IgD-negative memory B cell (primary cell): ENCODE measurements around the gene GNAT3. TPM values are rescaled to one million over a fixed set of nuclear protein-coding genes. Genes with fewer than 3 reads are reported as not detected.

Experiments used
- H3K27ac Mint-ChIP-seq, 3 donors: one replicate each; pipeline ENCODE4 v1.8.0; 2020 to 2022; ENCODE audit warnings: mild to moderate bottlenecking in 3 of 3, mixed read lengths in 3 of 3, moderate library complexity in 1 of 3
- H3K27me3 Mint-ChIP-seq: one replicate; pipeline ENCODE4 v1.8.0; 2021; ENCODE audit warnings: mixed read lengths
- H3K36me3 Mint-ChIP-seq: one replicate; pipeline ENCODE4 v1.8.0; 2020; ENCODE audit warnings: mild to moderate bottlenecking, mixed read lengths
- H3K4me1 Mint-ChIP-seq, 3 donors: one replicate each; pipeline ENCODE4 v1.8.0; 2020 to 2022; ENCODE audit warnings: mixed read lengths in 3 of 3, mild to moderate bottlenecking in 1 of 3
- H3K4me3 Mint-ChIP-seq, 4 donors: one replicate each; pipeline ENCODE4 v1.8.0; 2020 to 2022; ENCODE audit warnings: mild to moderate bottlenecking in 4 of 4, mixed read lengths in 4 of 4, moderate library complexity in 3 of 4
- H3K9me3 Mint-ChIP-seq, 3 donors: one replicate each; pipeline ENCODE4 v1.8.0; 2020 to 2021; ENCODE audit warnings: mixed read lengths in 3 of 3, mild to moderate bottlenecking in 1 of 3
- polyA plus RNA-seq: library from polyadenylated mRNA; unstranded; fragments of 300-500 nt; fragmentation: Illumina TruSeq; gene quantifications from one replicate; pipeline ENCODE4 v1.2.3, GENCODE V29; 2021

Gene GNAT3
- polyA plus RNA-seq, 1 donor from 2014 or later, result not detected

DNA sequence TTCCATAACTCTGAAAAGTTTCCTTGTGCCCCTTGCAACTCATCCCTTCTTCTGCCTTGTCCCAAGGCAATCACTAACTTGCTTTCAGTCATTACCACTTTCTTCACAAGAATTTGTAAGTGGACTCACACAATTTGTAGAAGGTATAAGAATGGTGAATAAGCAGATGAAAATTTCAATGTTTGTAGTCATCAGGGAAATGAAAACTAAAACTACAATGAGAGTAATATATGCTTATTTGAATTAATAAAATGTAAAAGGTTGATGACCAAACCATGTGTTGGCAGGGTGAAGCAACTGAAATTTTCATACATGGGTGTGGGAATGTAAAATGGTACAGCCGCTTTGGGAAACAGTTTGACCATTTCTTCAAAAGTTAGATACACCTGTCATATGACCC, 79.7 kb downstream of the GNAT3 start:
- H3K4me3 Mint-ChIP-seq, result no peak overlapping the region
- no peak overlapping the region for H3K27ac Mint-ChIP-seq
- peaks cover 0 to 1% (median 0%) of the 10 kb centered on the region in 3 donors for H3K4me1 Mint-ChIP-seq
- no peaks in the 10 kb centered on the region for H3K36me3 Mint-ChIP-seq
- H3K9me3 Mint-ChIP-seq, result peaks cover 3 to 19% (median 6%) of the 10 kb centered on the region in 3 donors
- H3K27me3 Mint-ChIP-seq, result no peaks in the 10 kb centered on the region

DNA sequence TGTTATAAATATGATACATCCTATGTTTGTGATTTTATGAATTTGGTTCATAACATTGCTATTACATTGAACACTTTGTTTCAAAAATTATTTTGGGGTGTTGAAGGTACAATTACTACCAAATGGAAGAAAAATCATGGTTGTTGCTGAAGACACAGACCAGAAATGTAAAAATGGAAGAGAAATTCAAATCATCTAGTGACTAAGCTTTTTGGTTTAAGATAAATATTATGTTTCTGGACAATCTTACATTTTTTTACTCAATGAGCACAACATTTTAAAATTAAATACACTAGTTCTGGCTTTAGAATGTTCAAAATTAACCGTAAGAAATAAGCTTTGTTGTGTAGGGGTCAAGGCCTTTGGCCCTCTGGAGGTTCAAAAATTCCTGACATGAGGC, 82.7 kb downstream of the GNAT3 start:
- Mint-ChIP-seq H3K27ac (no peak overlapping the region), H3K36me3 (no peaks in the 10 kb centered on the region), H3K27me3 (no peaks in the 10 kb centered on the region), H3K4me3 (no peak overlapping the region), H3K4me1 (peaks cover 0 to 1% (median 0%) of the 10 kb centered on the region in 3 donors), H3K9me3 (peaks cover 5 to 8% (median 5%) of the 10 kb centered on the region in 3 donors)

DNA sequence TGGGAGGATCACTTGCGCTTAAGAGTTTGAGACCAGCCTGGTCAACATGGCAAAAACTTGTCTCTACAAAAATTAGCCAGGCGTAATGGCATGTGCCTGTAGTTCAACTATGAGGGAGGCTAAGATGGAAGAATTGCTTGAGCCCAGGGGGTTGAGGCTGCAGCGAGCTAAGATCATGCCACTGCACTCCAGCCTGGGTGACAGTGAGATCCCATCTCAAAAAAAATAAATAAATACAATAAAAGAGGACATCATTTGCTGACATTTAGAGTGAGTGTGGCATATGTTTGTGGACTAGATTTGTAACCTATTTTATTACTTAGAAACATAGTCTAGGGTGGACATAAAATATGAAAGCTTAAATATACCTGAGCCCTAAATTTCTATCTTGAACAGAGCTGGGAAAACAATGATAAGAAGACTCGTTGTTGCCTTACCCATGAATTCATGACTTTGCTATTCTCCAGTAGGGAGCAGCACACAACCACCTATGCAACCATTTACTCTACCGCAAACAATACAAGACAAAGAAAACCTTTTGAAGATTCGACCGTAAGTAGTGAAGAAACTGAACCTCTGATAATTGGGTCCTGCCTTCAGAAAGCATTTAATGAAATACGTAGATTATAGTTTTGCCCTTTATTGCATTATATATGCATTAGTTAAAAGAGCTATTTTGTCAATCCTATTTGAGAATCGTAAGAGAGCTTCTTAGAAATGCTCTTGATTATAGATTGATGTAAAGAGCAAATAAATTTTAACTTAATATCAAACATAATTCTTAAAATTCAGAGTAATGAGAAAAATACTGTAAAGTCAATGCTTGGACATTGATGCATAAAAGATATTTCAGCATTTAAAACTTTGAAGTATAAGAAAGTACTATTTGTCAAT, 83.5 kb downstream of the GNAT3 start:
- Mint-ChIP-seq H3K4me1 (peaks cover 0 to 1% (median 0%) of the 10 kb centered on the region in 3 donors), H3K27me3 (no peaks in the 10 kb centered on the region), H3K4me3 (no peak overlapping the region), H3K9me3 (peaks cover 5 to 11% (median 5%) of the 10 kb centered on the region in 3 donors), H3K27ac (no peak overlapping the region), H3K36me3 (no peaks in the 10 kb centered on the region)

DNA sequence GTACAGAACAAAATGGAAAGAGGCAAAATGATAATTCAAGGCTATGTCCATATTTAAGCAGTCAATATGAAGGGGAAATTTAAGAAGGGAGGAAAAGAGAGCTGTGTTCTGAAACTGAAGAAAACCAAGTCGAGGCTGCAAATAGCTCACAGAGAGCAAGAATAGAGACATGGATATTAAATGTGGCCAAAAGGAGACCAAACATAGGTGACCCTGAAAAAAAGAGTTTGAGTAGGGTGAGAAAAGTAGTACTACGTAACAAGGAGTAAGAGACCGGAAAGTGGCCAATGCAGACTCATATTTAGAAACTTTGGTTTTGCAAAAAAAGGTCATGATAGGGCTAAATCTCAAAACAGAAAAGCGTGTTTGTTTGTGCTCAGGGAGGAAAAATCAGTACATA, 84.6 kb downstream of the GNAT3 start:
- H3K36me3 Mint-ChIP-seq, result no peaks in the 10 kb centered on the region
- no peak overlapping the region for H3K4me3 Mint-ChIP-seq
- peaks cover 4 to 9% (median 5%) of the 10 kb centered on the region in 3 donors for H3K9me3 Mint-ChIP-seq
- peaks cover 0 to 1% (median 0%) of the 10 kb centered on the region in 3 donors for H3K4me1 Mint-ChIP-seq
- no peak overlapping the region for H3K27ac Mint-ChIP-seq
- H3K27me3 Mint-ChIP-seq, result no peaks in the 10 kb centered on the region

DNA sequence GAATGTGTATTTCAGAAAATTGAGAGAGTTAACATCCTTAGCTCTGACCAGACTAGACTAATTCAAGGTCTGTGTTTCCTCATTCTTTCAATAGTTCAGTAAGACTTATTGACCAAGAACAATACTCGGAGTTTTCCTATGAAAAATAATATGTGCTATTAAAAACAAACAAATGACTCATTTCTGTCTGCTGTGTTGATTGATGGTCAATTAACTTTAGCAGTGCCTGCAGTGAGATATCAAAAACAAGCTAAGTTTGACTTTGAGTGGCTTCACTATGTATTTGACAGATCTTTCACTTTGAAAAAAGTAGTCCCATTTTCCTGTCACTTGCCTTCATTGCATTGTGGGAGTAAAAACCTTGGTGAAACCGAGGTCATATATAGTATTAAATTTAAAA, 91.0 kb downstream of the GNAT3 start:
- Mint-ChIP-seq H3K36me3 (peaks cover 2% of the 10 kb centered on the region), H3K9me3 (peaks cover 0 to 5% (median 4%) of the 10 kb centered on the region in 3 donors), H3K27ac (no peak overlapping the region), H3K4me3 (no peak overlapping the region), H3K4me1 (no peaks in the 10 kb centered on the region), H3K27me3 (no peaks in the 10 kb centered on the region)

DNA sequence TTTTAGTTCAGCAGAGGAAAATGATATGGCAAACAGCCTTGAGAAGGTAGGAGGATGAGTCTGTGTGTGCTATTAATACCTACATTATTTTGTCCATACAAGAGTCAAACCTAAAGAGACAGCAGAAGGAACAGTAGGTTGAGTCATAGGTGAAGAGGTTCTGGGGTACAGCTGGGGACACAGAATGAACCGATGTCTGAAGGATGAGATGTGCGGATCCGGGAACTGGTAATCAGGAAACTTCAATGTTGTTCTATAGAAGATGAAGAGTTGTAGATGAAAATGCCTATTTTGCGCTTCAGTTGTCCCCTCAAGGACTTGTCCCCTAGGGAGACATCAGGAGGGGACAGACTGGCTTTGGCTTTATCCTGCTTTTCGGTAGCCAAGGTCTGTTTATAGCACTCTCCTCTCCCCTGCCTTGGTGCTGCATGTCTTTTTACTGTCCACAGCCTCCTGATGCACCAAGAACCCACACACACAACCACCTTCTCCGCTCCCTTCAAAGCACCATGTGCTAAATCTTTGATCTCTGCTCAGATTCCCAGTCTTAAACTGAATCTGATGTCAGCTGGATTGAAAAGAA, 94.6 kb downstream of the GNAT3 start:
- no peak overlapping the region for H3K27ac Mint-ChIP-seq
- H3K27me3 Mint-ChIP-seq, result no peaks in the 10 kb centered on the region
- H3K36me3 Mint-ChIP-seq, result peaks cover 2% of the 10 kb centered on the region
- no peaks in the 10 kb centered on the region for H3K4me1 Mint-ChIP-seq
- no peak overlapping the region for H3K4me3 Mint-ChIP-seq
- H3K9me3 Mint-ChIP-seq, result peaks cover 0 to 2% (median 0%) of the 10 kb centered on the region in 3 donors

DNA sequence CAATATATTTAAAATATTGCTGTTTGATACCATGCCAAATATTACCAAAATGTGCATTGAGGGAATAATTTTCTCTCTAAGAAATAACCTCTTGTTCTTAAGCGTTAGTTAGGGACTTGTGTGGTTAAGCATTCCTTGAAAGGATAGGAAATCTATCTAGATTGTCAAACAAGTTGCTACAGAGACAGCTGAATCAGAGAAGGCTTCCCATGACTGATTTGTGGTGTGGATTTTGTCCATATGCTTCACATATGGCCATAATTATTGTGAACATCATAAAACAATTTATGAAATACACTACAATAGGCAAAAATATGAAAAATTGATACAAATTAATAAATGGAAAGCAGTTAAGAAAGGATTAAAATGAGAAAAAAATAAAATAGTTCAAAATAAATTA, 96.3 kb downstream of the GNAT3 start:
- no peaks in the 10 kb centered on the region for H3K4me1 Mint-ChIP-seq
- H3K4me3 Mint-ChIP-seq, result no peak overlapping the region
- no peaks in the 10 kb centered on the region for H3K27me3 Mint-ChIP-seq
- H3K36me3 Mint-ChIP-seq, result peaks cover 2% of the 10 kb centered on the region
- H3K9me3 Mint-ChIP-seq, result peaks cover 0 to 2% (median 0%) of the 10 kb centered on the region in 3 donors
- no peak overlapping the region for H3K27ac Mint-ChIP-seq

DNA sequence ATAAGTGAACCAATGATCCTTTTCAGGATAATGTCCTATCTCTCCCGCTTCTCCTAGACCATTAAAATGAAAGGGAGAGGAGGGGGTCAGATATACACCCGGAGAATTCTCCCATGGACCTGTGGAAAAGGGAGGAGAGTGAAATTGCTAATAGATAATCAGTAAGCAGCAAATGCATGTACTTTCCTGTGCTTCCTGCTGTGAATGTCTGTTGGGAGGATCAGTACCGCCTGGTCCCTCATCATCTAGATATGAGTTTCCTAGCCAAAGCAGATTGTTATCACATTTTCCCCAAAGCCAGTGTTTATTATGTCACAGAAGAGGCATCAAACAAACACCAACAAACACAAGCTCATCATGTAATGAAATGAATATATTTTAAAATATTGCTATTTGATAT, 96.8 kb downstream of the GNAT3 start:
- Mint-ChIP-seq H3K9me3 (peaks cover 0 to 2% (median 0%) of the 10 kb centered on the region in 3 donors), H3K27ac (no peak overlapping the region), H3K4me1 (no peaks in the 10 kb centered on the region), H3K27me3 (no peaks in the 10 kb centered on the region), H3K4me3 (no peak overlapping the region), H3K36me3 (peaks cover 2% of the 10 kb centered on the region)

DNA sequence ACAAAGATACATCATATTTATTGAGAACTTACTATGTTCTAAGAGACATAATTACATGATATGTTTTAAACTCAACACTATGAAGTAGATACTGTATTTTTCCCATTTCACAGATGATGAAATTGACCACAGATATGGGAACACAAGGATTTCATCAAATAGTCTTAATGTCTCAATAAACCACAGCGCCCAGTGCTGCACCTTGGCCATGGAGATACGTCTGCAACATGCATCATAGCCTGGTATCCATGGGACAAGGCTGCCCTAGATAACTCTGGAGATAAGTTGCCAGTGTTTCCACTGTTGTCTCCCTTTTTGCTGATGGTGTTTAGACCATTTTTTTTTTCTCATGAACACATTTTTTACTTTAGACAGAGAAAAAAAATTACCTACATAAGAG, 97.5 kb downstream of the GNAT3 start:
- H3K4me1 Mint-ChIP-seq, result no peaks in the 10 kb centered on the region
- H3K27ac Mint-ChIP-seq, result no peak overlapping the region
- no peaks in the 10 kb centered on the region for H3K27me3 Mint-ChIP-seq
- peaks cover 2% of the 10 kb centered on the region for H3K36me3 Mint-ChIP-seq
- H3K9me3 Mint-ChIP-seq, result peaks cover 0 to 2% (median 0%) of the 10 kb centered on the region in 3 donors
- H3K4me3 Mint-ChIP-seq, result no peak overlapping the region

DNA sequence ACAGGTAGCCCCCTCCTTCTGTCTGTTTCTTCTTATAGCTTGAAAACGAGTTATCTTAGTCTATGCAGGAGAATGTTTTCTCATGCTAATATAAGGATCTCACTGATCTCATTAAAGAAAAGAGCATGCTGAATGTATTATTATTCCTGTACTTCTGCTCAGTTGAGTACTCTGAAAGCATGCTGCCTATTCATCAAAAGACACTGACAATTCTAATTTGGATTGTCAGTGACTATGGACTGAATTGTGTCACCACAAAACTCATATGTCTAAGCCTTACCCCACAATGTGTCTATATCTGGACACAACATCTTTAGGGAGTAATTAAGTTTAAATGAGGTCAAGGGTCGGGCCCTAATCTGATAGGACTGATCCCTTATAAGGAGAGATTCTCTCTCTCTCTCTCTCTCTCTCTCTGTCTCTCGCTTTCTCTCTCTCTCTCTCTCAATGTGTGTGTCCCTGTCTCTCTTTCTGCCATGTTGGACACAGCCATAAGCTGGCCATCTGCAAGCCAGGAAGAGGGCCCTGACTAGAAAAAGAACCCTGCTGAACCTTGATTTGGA, 98.4 kb downstream of the GNAT3 start:
- Mint-ChIP-seq H3K27ac (no peak overlapping the region), H3K9me3 (peaks cover 0 to 2% (median 0%) of the 10 kb centered on the region in 3 donors)

DNA sequence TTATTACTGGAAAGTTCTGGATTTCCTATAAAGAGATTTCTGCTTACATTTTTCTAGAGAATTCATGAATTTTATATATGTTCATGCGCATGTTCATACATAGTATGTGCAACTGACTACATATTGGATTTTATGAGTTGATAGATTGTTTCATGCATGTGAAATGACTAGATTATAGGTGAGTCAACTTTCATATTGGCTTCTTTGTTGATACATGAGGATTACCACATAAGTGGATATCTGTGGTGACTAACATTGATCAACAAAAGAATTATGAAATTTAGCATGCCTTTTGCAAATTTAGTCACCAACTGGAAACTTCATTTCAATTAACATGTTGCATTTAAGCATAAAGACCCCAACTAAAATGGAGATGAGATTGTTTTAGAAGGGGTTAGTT, 99.0 kb downstream of the GNAT3 start:
- H3K9me3 Mint-ChIP-seq, result no peaks in the 10 kb centered on the region
- H3K36me3 Mint-ChIP-seq, result peaks cover 2% of the 10 kb centered on the region
- H3K27me3 Mint-ChIP-seq, result no peaks in the 10 kb centered on the region
- no peak overlapping the region for H3K4me3 Mint-ChIP-seq
- H3K4me1 Mint-ChIP-seq, result no peaks in the 10 kb centered on the region
- H3K27ac Mint-ChIP-seq, result no peak overlapping the region

More for the DNA sequence above, 98.4 kb downstream of the GNAT3 start:
- Mint-ChIP-seq H3K4me3 (no peak overlapping the region), H3K4me1 (no peaks in the 10 kb centered on the region), H3K27me3 (no peaks in the 10 kb centered on the region), H3K36me3 (peaks cover 2% of the 10 kb centered on the region)

DNA sequence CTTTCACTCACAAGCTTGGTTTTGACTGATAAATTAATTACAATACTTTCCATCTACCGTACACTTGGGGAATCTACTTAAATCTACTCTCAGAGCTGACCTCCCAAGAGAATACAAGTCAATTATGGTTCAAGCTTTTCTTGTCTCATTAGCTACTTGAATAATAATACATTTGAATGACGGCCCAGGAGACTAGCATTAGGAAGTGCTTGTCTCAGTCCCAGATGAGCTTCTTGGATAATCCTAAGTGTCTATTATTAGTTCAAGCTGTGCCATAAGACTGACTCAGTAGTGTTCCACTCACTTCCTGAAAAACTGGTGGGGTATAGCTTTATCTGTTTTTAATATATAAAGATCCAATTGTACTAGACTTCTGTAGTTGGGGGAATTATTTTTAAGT, 100.2 kb downstream of the GNAT3 start:
- Mint-ChIP-seq H3K9me3 (peaks cover 0 to 2% (median 0%) of the 10 kb centered on the region in 3 donors), H3K27ac (no peak overlapping the region), H3K27me3 (no peaks in the 10 kb centered on the region), H3K36me3 (no peaks in the 10 kb centered on the region), H3K4me1 (no peaks in the 10 kb centered on the region), H3K4me3 (no peak overlapping the region)

DNA sequence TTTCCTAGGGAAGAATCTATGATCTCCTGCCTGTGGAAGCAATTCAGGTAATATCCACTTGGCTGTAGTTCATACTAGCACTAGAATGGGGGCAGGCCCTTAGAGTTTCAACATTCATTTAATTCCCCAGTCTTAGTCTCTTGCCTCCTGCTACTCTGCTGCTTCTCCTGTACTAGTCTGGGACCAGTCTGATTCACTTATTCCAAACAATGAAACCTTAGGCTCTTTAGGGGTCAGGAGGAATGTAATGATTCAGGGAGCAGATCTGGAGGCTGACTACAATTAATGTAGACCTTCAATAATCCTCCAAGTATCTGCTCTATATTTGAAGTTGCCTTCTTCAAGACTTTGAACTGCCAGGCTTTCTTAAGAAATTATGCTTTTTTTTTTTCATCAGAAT, 101.8 kb downstream of the GNAT3 start:
- Mint-ChIP-seq H3K27me3 (no peaks in the 10 kb centered on the region), H3K4me1 (no peaks in the 10 kb centered on the region), H3K4me3 (no peak overlapping the region), H3K9me3 (peaks cover 0 to 5% (median 2%) of the 10 kb centered on the region in 3 donors), H3K27ac (no peak overlapping the region), H3K36me3 (no peaks in the 10 kb centered on the region)
